GM12878 (cell line): ENCODE data around the gene PRM2. TPM values are rescaled to one million over a fixed set of nuclear protein-coding genes. Genes with fewer than 3 reads are reported as not detected.

Source experiments
- polyA plus RNA-seq, 11 experiments: library from polyadenylated mRNA; depleted of rRNA in 4 of 11; unstranded in 6 of 11; stranded (reverse) in 5 of 11; fragments of >200 nt; fragmentation: Nextera tagmentation in 4 of 11; fragmentation: Illumina TruSeq in 1 of 11; extraction: Ambion mirVana in 4 of 11; extraction: Trizol in 1 of 11; gene quantifications; 1 replicate in 1 of 11; 2 replicates in 10 of 11; pipeline versions ENCODE4 v1.2.1 to v1.2.3, GENCODE V29; 2011 to 2016; ENCODE audit warnings: inconsistent platforms in 2 of 11, missing spikeins in 2 of 11, low read depth in 1 of 11
- total RNA-seq, 4 experiments: library from RNA; depleted of rRNA in 3 of 4; stranded (reverse); fragments of >200 nt in 3 of 4; fragmentation: Illumina TruSeq in 1 of 4; extraction: Trizol in 1 of 4; gene quantifications; 2 replicates each; pipeline versions ENCODE4 v1.2.1 to v1.2.3, GENCODE V29; 2013 to 2021
- TF ChIP-seq, protein P1 (sequence below): fragments of 450-650 bp; IDR thresholded peaks from 2 replicates; pipeline ENCODE4 v1.6.1; 2017; ENCODE audit warnings: antibody characterized with exemption, mild to moderate bottlenecking, moderate library complexity
- TF ChIP-seq, protein P2 (sequence below): IDR thresholded peaks from 2 replicates; pipeline ENCODE4 v1.6.1; 2012; ENCODE audit warnings: mild to moderate bottlenecking, low read depth, low read length

The PRM2 gene
- total and polyA plus RNA-seq, 10 of the 15 experiments (the other 5 are each of a cell fraction or from before 2014, with no cell fraction given): not detected

DNA sequence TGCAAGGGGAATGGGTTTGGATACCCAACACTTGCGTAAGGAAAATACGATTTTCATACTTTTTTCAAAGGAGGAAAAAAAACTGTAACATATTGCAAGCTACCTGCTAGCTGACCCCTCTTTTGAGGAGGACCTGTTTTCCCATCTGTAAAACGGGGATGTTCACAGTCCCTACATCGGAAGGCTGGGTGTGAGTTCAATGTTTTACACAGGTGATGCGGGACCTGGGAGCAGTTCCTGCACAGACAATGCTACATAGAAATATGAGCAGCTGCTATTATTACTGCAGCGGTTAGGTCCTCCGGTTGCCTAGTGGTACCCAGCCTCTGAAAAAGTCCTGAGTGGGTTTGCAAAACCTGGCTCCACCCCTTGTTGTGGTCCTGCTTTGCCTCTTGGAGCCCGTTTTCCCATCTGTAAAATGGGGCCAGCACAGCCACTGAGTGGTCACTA, 23.8 kb downstream of the PRM2 start (continued):
- TF ChIP-seq, protein P1, sequence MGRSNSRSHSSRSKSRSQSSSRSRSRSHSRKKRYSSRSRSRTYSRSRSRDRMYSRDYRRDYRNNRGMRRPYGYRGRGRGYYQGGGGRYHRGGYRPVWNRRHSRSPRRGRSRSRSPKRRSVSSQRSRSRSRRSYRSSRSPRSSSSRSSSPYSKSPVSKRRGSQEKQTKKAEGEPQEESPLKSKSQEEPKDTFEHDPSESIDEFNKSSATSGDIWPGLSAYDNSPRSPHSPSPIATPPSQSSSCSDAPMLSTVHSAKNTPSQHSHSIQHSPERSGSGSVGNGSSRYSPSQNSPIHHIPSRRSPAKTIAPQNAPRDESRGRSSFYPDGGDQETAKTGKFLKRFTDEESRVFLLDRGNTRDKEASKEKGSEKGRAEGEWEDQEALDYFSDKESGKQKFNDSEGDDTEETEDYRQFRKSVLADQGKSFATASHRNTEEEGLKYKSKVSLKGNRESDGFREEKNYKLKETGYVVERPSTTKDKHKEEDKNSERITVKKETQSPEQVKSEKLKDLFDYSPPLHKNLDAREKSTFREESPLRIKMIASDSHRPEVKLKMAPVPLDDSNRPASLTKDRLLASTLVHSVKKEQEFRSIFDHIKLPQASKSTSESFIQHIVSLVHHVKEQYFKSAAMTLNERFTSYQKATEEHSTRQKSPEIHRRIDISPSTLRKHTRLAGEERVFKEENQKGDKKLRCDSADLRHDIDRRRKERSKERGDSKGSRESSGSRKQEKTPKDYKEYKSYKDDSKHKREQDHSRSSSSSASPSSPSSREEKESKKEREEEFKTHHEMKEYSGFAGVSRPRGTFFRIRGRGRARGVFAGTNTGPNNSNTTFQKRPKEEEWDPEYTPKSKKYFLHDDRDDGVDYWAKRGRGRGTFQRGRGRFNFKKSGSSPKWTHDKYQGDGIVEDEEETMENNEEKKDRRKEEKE: no peak
- TF ChIP-seq, protein P2, sequence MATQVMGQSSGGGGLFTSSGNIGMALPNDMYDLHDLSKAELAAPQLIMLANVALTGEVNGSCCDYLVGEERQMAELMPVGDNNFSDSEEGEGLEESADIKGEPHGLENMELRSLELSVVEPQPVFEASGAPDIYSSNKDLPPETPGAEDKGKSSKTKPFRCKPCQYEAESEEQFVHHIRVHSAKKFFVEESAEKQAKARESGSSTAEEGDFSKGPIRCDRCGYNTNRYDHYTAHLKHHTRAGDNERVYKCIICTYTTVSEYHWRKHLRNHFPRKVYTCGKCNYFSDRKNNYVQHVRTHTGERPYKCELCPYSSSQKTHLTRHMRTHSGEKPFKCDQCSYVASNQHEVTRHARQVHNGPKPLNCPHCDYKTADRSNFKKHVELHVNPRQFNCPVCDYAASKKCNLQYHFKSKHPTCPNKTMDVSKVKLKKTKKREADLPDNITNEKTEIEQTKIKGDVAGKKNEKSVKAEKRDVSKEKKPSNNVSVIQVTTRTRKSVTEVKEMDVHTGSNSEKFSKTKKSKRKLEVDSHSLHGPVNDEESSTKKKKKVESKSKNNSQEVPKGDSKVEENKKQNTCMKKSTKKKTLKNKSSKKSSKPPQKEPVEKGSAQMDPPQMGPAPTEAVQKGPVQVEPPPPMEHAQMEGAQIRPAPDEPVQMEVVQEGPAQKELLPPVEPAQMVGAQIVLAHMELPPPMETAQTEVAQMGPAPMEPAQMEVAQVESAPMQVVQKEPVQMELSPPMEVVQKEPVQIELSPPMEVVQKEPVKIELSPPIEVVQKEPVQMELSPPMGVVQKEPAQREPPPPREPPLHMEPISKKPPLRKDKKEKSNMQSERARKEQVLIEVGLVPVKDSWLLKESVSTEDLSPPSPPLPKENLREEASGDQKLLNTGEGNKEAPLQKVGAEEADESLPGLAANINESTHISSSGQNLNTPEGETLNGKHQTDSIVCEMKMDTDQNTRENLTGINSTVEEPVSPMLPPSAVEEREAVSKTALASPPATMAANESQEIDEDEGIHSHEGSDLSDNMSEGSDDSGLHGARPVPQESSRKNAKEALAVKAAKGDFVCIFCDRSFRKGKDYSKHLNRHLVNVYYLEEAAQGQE: no peak
